Right lung (tissue), 5 donors: ENCODE data around the gene SPRED1. TPM values are rescaled to one million over a fixed set of nuclear protein-coding genes. Genes with fewer than 3 reads are reported as not detected.

ENCODE experiments used
- polyA plus RNA-seq, 5 donors: library from polyadenylated mRNA; unstranded; fragments of 120-200 nt; gene quantifications; one replicate each; pipeline versions ENCODE4 v1.2.1 to v1.2.3, GENCODE V29; 2013; ENCODE audit warnings: inconsistent platforms in 1 of 5, low replicate concordance in 1 of 5; ENCODE audit not compliant: insufficient read length in 5 of 5, insufficient read depth in 1 of 5

Gene SPRED1
- polyA plus RNA-seq, 5 donors = 32.4 to 42.8 (median 38.4) TPM

Other genes with a start within 250 kb of the SPRED1 start
- gene FAM98B, start 201.3 kb downstream of the SPRED1 start, polyA plus RNA-seq = 10 to 100 TPM; 48.3 to 77.6 (median 55.2) TPM